Stimulated activated CD4-positive, alpha-beta T cell treated with anti-CD3 and anti-CD28 coated beads, Interleukin-4, amount 100 ng/mL, for 4 hours (primary cell): ENCODE measurements around the gene DCLK3.

Experiments
- DNase-seq, 2 experiments: peaks; one replicate each; pipeline ENCODE4 v3.0.0-alpha.2; 2020

DCLK3 gene

GRCh38 chr3:36666166-36666565 lies 98.2 kb downstream of the DCLK3 start:
- no peak for DNase-seq

- DNase-seq, result no peak
These were observed 100.6 kb downstream of the DCLK3 start for GRCh38 chr3:36663666-36664291.

GRCh38 chr3:36662626-36663025 lies 101.7 kb downstream of the DCLK3 start:
- DNase-seq, result no peak
